HCT116 (cell line): ENCODE data around the gene RBM19. TPM values are rescaled to one million over a fixed set of nuclear protein-coding genes. Genes with fewer than 3 reads are reported as not detected.

Source experiments
- ATAC-seq: fragments of 200-7000 bp; cut with Tn5 transposase; 2 replicates; pipeline ENCODE4 v1.9.1; 2020; ENCODE audit warnings: mild to moderate bottlenecking, moderate library complexity
- BruUV-seq: library from RNA; stranded (reverse); fragments of 400-500 nt; replicated peaks from 2 replicates; lab custom pipeline; 2021; lab: Mats Ljungman, UMichigan
- CTCF ChIA-PET: fragments of 300-600 bp; sonication (Branson Sonifier 250); formaldehyde crosslinking; loops from one replicate; lab custom pipeline; 2021; ENCODE audit warnings: antibody characterized with exemption; lab: Charles Lee
- POLR2A ChIA-PET: fragments of 300-600, 350-600 bp; sonication (Branson Sonifier 250); formaldehyde crosslinking; loops from one replicate; lab custom pipeline; 2021; ENCODE audit warnings: antibody characterized with exemption; lab: Charles Lee
- RAD21 ChIA-PET, 2 experiments: fragments of 300-600 bp; sonication (Branson Sonifier 250); formaldehyde crosslinking; loops; one replicate each; lab custom pipeline; 2023; ENCODE audit warnings: low total read pairs in 2 of 2; ENCODE audit not compliant: uncharacterized antibody in 2 of 2, unreplicated experiment in 2 of 2, low non-redundant PET in 1 of 2; lab: Charles Lee
- DNase-seq: peaks from one replicate; pipeline ENCODE4 v3.0.0-alpha.2; 2010; ENCODE audit warnings: low read depth, low spot score
- H2AFZ ChIP-seq: fragments of 200-600 bp; shearing (Covaris generic), sonication (generic); 2 replicates; pipeline ENCODE4 v1.6.1; 2017; ENCODE audit warnings: low read depth, mixed run types, mixed read lengths, antibody characterized with exemption, low read length; ENCODE audit not compliant: poor library complexity, severe bottlenecking
- H3K27ac ChIP-seq: 2 replicates; pipeline ENCODE4 v1.5.1; 2012; ENCODE audit warnings: low read depth, low read length
- H3K27me3 ChIP-seq: fragments of 200-600 bp; sonication (generic); 2 replicates; pipeline ENCODE4 v1.6.1; 2016; ENCODE audit warnings: mixed run types, low read length, mixed read lengths; ENCODE audit not compliant: insufficient read depth
- H3K36me3 ChIP-seq, 2 experiments: fragments of 200-500 bp in 1 of 2; fragments of 200-600 bp in 1 of 2; sonication (Bioruptor generic) in 1 of 2; sonication (generic) in 1 of 2; 2 replicates each; pipeline versions ENCODE4 v1.5.1 to v1.6.1; 2014 to 2016; ENCODE audit warnings: low read length in 2 of 2, inconsistent platforms in 1 of 2, mixed read lengths in 1 of 2, mixed run types in 1 of 2; ENCODE audit not compliant: insufficient read depth in 2 of 2, control insufficient read depth in 1 of 2
- H3K4me1 ChIP-seq, 2 experiments: fragments of 200-600 bp in 1 of 2; sonication (generic) in 1 of 2; 2 replicates each; pipeline versions ENCODE4 v1.5.1 to v1.6.1; 2012 to 2017; ENCODE audit warnings: low read length in 2 of 2, inconsistent platforms in 1 of 2, mild to moderate bottlenecking in 1 of 2, mixed read lengths in 1 of 2, mixed run types in 1 of 2, moderate library complexity in 1 of 2; ENCODE audit not compliant: insufficient read depth in 2 of 2, control insufficient read depth in 1 of 2
- H3K4me2 ChIP-seq: fragments of 200-600 bp; sonication (generic); 2 replicates; pipeline ENCODE4 v1.6.1; 2017; ENCODE audit warnings: mixed run types, low read length, mixed read lengths
- H3K4me3 ChIP-seq, 2 experiments: fragments of 200-600 bp in 1 of 2; sonication (generic) in 1 of 2; replicated peaks in 1 of 2; 2 replicates each; pipeline ENCODE4 v1.5.1; 2011 to 2016; ENCODE audit warnings: low read length in 2 of 2, control low read depth in 1 of 2, low read depth in 1 of 2, mild to moderate bottlenecking in 1 of 2, mixed read lengths in 1 of 2, mixed run types in 1 of 2
- H3K79me2 ChIP-seq: fragments of 200-600 bp; sonication (generic); 2 replicates; pipeline ENCODE4 v1.6.1; 2017; ENCODE audit warnings: mild to moderate bottlenecking, mixed run types, low read length, moderate library complexity, mixed read lengths; ENCODE audit not compliant: insufficient read depth
- H3K9ac ChIP-seq: fragments of 200-600 bp; sonication (generic); 2 replicates; pipeline ENCODE4 v1.6.1; 2016; ENCODE audit warnings: low read length, mixed read lengths
- H3K9me2 ChIP-seq: fragments of 200-600 bp; sonication (generic), shearing (Covaris generic); 2 replicates; pipeline ENCODE4 v1.6.1; 2017; ENCODE audit warnings: mixed run types, mild to moderate bottlenecking, moderate library complexity; ENCODE audit not compliant: insufficient read depth
- H3K9me3 ChIP-seq, 2 experiments: fragments of 200-500 bp in 1 of 2; fragments of 200-600 bp in 1 of 2; sonication (Bioruptor generic) in 1 of 2; sonication (generic) in 1 of 2; 2 replicates each; pipeline ENCODE4 v1.6.1; 2014 to 2017; ENCODE audit warnings: low read length in 2 of 2, mixed read lengths in 2 of 2, inconsistent platforms in 1 of 2, low read depth in 1 of 2, mild to moderate bottlenecking in 1 of 2, mixed run types in 1 of 2, moderate library complexity in 1 of 2; ENCODE audit not compliant: control insufficient read depth in 1 of 2, insufficient read depth in 1 of 2
- H4K20me1 ChIP-seq: fragments of 200-600 bp; sonication (generic), shearing (Covaris generic); 2 replicates; pipeline ENCODE4 v1.6.1; 2017; ENCODE audit warnings: mixed run types, mild to moderate bottlenecking, moderate library complexity; ENCODE audit not compliant: insufficient read depth
- SP1 ChIP-seq: IDR thresholded peaks from 2 replicates; pipeline ENCODE4 v1.6.1; 2012; ENCODE audit warnings: low read depth
- SRF ChIP-seq: IDR thresholded peaks from 2 replicates; pipeline ENCODE4 v1.6.1; 2012; ENCODE audit warnings: low read depth
- TCF7L2 ChIP-seq: IDR thresholded peaks from 2 replicates; pipeline ENCODE4 v1.7.0; 2011; ENCODE audit warnings: borderline replicate concordance, inconsistent platforms; ENCODE audit not compliant: insufficient read depth, insufficient read length; ENCODE audit errors: extremely low read depth
- ZBTB33 ChIP-seq: IDR thresholded peaks from 2 replicates; pipeline ENCODE4 v1.6.1; 2011; ENCODE audit warnings: mild to moderate bottlenecking, low read length, moderate library complexity; ENCODE audit not compliant: insufficient replicate concordance; ENCODE audit errors: extremely low read depth
- ZFX ChIP-seq: fragments of 450-650 bp; IDR thresholded peaks from 2 replicates; pipeline ENCODE4 v1.6.1; 2017
- intact Hi-C: fragments of 100-400 bp; cut with micrococcal nuclease; formaldehyde crosslinking; loops from 2 replicates; pipeline ENCODE4 v1.10.0; 2022
- total RNA-seq: library from RNA; stranded (reverse); gene quantifications from one replicate; pipeline ENCODE4 v1.2.1, GENCODE V29; 2021; ENCODE audit not compliant: unreplicated experiment

RBM19 gene
- total RNA-seq, 1 experiment from 2014 or later: 30.7 TPM

GRCh38 chr12:113846883-113847755, 119.0 kb downstream of the RBM19 start:
- no peaks in the 10 kb centered on the region for H3K4me1 ChIP-seq
- intact Hi-C loops: no loop called here
- no peak overlapping the region for H3K9ac ChIP-seq
- DNase-seq (no peak), ATAC-seq (no peak)
- no peaks in the 10 kb centered on the region for H4K20me1 ChIP-seq
- H3K4me2 ChIP-seq: no peak overlapping the region
- CTCF ChIA-PET: no interaction called here
- H3K27me3 ChIP-seq: no peaks in the 10 kb centered on the region
- RAD21 ChIA-PET: interaction anchor here in 1 of 2 experiments (0.6 kb wide), 1 partner anchor 538 kb away, joined by 4 read pairs; no protein-coding TSS in a partner anchor
- no peaks in the 10 kb centered on the region for H3K79me2 ChIP-seq
- H3K27ac ChIP-seq: no peak overlapping the region
- no peak overlapping the region for H2AFZ ChIP-seq
- no peaks in the 10 kb centered on the region for H3K9me3 ChIP-seq
- H3K36me3 ChIP-seq: no peaks in the 10 kb centered on the region; a peak in 1 of 4 replicates
- TF ChIP-seq ZBTB33: no peak
- no peak for TF ChIP-seq TCF7L2
- TF ChIP-seq SP1: no peak
- TF ChIP-seq ZFX: no peak
- TF ChIP-seq SRF: no peak
- H3K4me3 ChIP-seq: no peak overlapping the region
- POLR2A ChIA-PET: no interaction called here
- no TSS peak for BruUV-seq
- H3K9me2 ChIP-seq: no peaks in the 10 kb centered on the region
